ENCODE results near the gene ZNF101. TPM values are rescaled to one million over a fixed set of nuclear protein-coding genes. Genes with fewer than 3 reads are reported as not detected.

Gene ZNF101
- total and polyA plus RNA-seq, 2 donors (not counting 1 experiment from before 2014, with no cell fraction given) = 15.2 to 74.3 TPM

- Histone ChIP-seq H3K9me3 (ENCODE audit: control extremely low read depth in 1 of 3, control insufficient read depth in 2 of 3, insufficient read depth in 1 of 3, low read length in 2 of 3) (no peaks in the 10 kb centered on the region), H4K20me1 (ENCODE audit: control insufficient read depth, insufficient read depth, low read length, poor library complexity, severe bottlenecking) (peaks cover 12% of the 10 kb centered on the region), H3K36me3 (replicated peaks in 1 of 2; ENCODE audit: control extremely low read depth in 1 of 2, control insufficient read depth in 1 of 2, extremely low read depth in 1 of 2, insufficient read depth in 2 of 2, low read length in 1 of 2) (peaks cover 0 to 68% of the 10 kb centered on the region in 2 experiments), H3K27ac (ENCODE audit: low read length in 2 of 2) (peak within 1 kb of the TSS; percentile 95 to 98), H3K4me3 (ENCODE audit: control extremely low read depth in 1 of 5, extremely low read depth in 1 of 5, insufficient read depth in 1 of 5, low read depth in 2 of 5, low read length in 4 of 5) (peak within 1 kb of the TSS; percentile 92 to 100 (median 95)), H2AFZ (ENCODE audit: insufficient read depth, low read depth, low read length, poor library complexity, severe bottlenecking) (peak within 1 kb of the TSS; percentile 76), H3K27me3 (replicated peaks in 1 of 4; ENCODE audit: control extremely low read depth in 1 of 4, control insufficient read depth in 3 of 4, insufficient read depth in 4 of 4, low read length in 3 of 4) (no peaks in the 10 kb centered on the region), H3K4me1 (ENCODE audit: control insufficient read depth in 2 of 2, insufficient read depth in 2 of 2, low read length in 2 of 2) (peaks cover 17 to 21% of the 10 kb centered on the region in 2 donors), H3K79me2 (ENCODE audit: control insufficient read depth, insufficient read depth, low read length) (peaks cover 45% of the 10 kb centered on the region), H3K4me2 (replicated peaks; ENCODE audit: low read depth, low read length, poor library complexity, severe bottlenecking) (peak within 1 kb of the TSS; percentile 98), H3K9ac (ENCODE audit: low read length) (peak within 1 kb of the TSS; percentile 96)
- H3K4me1 Mint-ChIP-seq = peaks cover 18% of the 10 kb centered on the region
- H3K4me3 Mint-ChIP-seq = peak within 1 kb of the TSS; percentile 99
- under 1% methylated on average over 45 of the region's 50 CpGs for WGBS (ENCODE audit: insufficient coverage)
- no peaks in the 10 kb centered on the region for H3K27me3 Mint-ChIP-seq
- H3K9me3 Mint-ChIP-seq (ENCODE audit: insufficient read depth) = no peaks in the 10 kb centered on the region
- peak within 1 kb of the TSS; percentile 98 for H3K27ac Mint-ChIP-seq
- ChIA-PET POLR2A (interaction anchor here (0.6 to 3.7 kb wide), 6 partner anchors 16 to 186 kb away, joined by 3 to 22 read pairs (median 8); partner anchors contain the start of gene ATP13A1), CTCF (interaction anchor here (0.6 to 2.6 kb wide), 18 partner anchors 11 to 317 kb away, joined by 3 to 49 read pairs (median 4); partner anchors contain the start of genes ATP13A1 and YJEFN3)
- ATAC-seq (ENCODE audit: low read depth) (peak; percentile 90), DNase-seq (peak; percentile 93)
- peak; percentile 81 for TF ChIP-seq CTCF (IDR thresholded peaks at IDR 0.05)
- TF ChIP-seq EZH2 (IDR thresholded peaks at IDR 0.05; ENCODE audit: borderline replicate concordance, insufficient read depth, low read depth, low read length, poor library complexity, severe bottlenecking) = no peak
- intact Hi-C loops (cut with micrococcal nuclease) = loop anchor here (1.0 kb wide), 5 partner anchors 15 to 111 kb away; partner anchors contain the start of genes ATP13A1, LPAR2 and PBX4
Observed at GRCh38 chr19:19643158-19644053, 25.2 kb upstream of the ZNF101 start, which contains the start of gene GMIP. Gene GMIP, minus strand, starts transcription at chr19:19643657. Its CDS starts 128 bp downstream, at chr19:19643529.

All from B cell (primary cell).